HFF-Myc (cell line): ENCODE data around the gene PDE4D.
A peak's percentile ranks its signal among the peaks of the same experiment; 100 is the strongest.

ENCODE experiments used
- DNase-seq: peaks from one replicate; pipeline ENCODE4 v3.0.0-alpha.2; 2011; ENCODE audit warnings: low read depth; ENCODE audit errors: extremely low read depth
- H3K4me3 ChIP-seq: replicated peaks from 2 replicates; pipeline ENCODE4 v1.5.1; 2011; ENCODE audit warnings: low read depth, mild to moderate bottlenecking, control low read depth, low read length
- CTCF ChIP-seq: IDR thresholded peaks from 2 replicates; pipeline ENCODE4 v1.5.1; 2012; ENCODE audit warnings: mild to moderate bottlenecking, low read depth, low read length, control low read depth; ENCODE audit errors: missing control alignments

The PDE4D gene

GRCh38 chr5:59040804-59041201 is 852.7 kb downstream of the PDE4D start:
- no peak for DNase-seq
- TF ChIP-seq CTCF, result no peak
- H3K4me3 ChIP-seq, result no peak overlapping the region

GRCh38 chr5:59040024-59040803 is 853.3 kb downstream of the PDE4D start:
- H3K4me3 ChIP-seq, result peak overlapping the region; percentile 59
- no peak for DNase-seq
- no peak for TF ChIP-seq CTCF

GRCh38 chr5:59039296-59040023 is 854.1 kb downstream of the PDE4D start:
- no peak for DNase-seq
- peak overlapping the region; percentile 59 for H3K4me3 ChIP-seq
- TF ChIP-seq CTCF, result no peak

GRCh38 chr5:59038798-59039295 is 854.7 kb downstream of the PDE4D start:
- peak overlapping the region; percentile 59 for H3K4me3 ChIP-seq
- DNase-seq, result no peak

GRCh38 chr5:59037941-59038797 is 855.4 kb downstream of the PDE4D start:
- H3K4me3 ChIP-seq, result peak overlapping the region; percentile 59
- DNase-seq, result no peak
- TF ChIP-seq CTCF, result no peak

More at GRCh38 chr5:59038798-59039295, 854.7 kb downstream of the PDE4D start:
- no peak for TF ChIP-seq CTCF

- TF ChIP-seq CTCF, result no peak
- H3K4me3 ChIP-seq, result peak overlapping the region; percentile 59
- no peak for DNase-seq
These were observed 856.1 kb downstream of the PDE4D start for GRCh38 chr5:59037453-59037852.
